ENCODE measurements around the gene CAMTA1. TPM values are rescaled to one million over a fixed set of nuclear protein-coding genes. Genes with fewer than 3 reads are reported as not detected.

Gene CAMTA1
- total RNA-seq, 1 donor from 2014 or later: 160 TPM

- H3K36me3 ChIP-seq: no peaks in the 10 kb centered on the region
- intact Hi-C loops (cut with micrococcal nuclease): no loop called here
- H3K27me3 ChIP-seq (ENCODE audit: low read depth): no peaks in the 10 kb centered on the region
- H3K9me3 ChIP-seq (replicated peaks): no peaks in the 10 kb centered on the region
- DNase-seq: no peak
- H3K27ac ChIP-seq (replicated peaks): no peak overlapping the region
- no peak overlapping the region for H3K4me3 ChIP-seq
- peaks cover 7% of the 10 kb centered on the region for H3K4me1 ChIP-seq
- TF ChIP-seq CTCF (IDR thresholded peaks at IDR 0.05; ENCODE audit: borderline replicate concordance): no peak
Observed at GRCh38 chr1:7503691-7504437, 718.6 kb downstream of the CAMTA1 start.

- no peaks in the 10 kb centered on the region for H3K36me3 ChIP-seq
- no peak overlapping the region for H3K4me3 ChIP-seq
- H3K27ac ChIP-seq (replicated peaks): no peak overlapping the region
- no peaks in the 10 kb centered on the region for H3K27me3 ChIP-seq (ENCODE audit: low read depth)
- TF ChIP-seq CTCF (IDR thresholded peaks at IDR 0.05; ENCODE audit: borderline replicate concordance): no peak
- H3K9me3 ChIP-seq (replicated peaks): no peaks in the 10 kb centered on the region
- H3K4me1 ChIP-seq: peaks cover 12% of the 10 kb centered on the region
- intact Hi-C loops (cut with micrococcal nuclease): no loop called here
- no peak for DNase-seq
Observed at GRCh38 chr1:7504438-7504720, 719.1 kb downstream of the CAMTA1 start.

- no peaks in the 10 kb centered on the region for H3K9me3 ChIP-seq (replicated peaks)
- no peak for DNase-seq
- intact Hi-C loops (cut with micrococcal nuclease): no loop called here
- no peak overlapping the region for H3K4me3 ChIP-seq
- H3K4me1 ChIP-seq: peaks cover 12% of the 10 kb centered on the region
- no peaks in the 10 kb centered on the region for H3K27me3 ChIP-seq (ENCODE audit: low read depth)
- no peak overlapping the region for H3K27ac ChIP-seq (replicated peaks)
- H3K36me3 ChIP-seq: no peaks in the 10 kb centered on the region
- TF ChIP-seq CTCF (IDR thresholded peaks at IDR 0.05; ENCODE audit: borderline replicate concordance): no peak
Observed at GRCh38 chr1:7505094-7505770, 720.0 kb downstream of the CAMTA1 start.

- H3K27ac ChIP-seq (replicated peaks): no peak overlapping the region
- DNase-seq: no peak
- no peaks in the 10 kb centered on the region for H3K36me3 ChIP-seq
- intact Hi-C loops (cut with micrococcal nuclease): no loop called here
- no peak overlapping the region for H3K4me3 ChIP-seq
- no peaks in the 10 kb centered on the region for H3K9me3 ChIP-seq (replicated peaks)
- no peaks in the 10 kb centered on the region for H3K27me3 ChIP-seq (ENCODE audit: low read depth)
- no peak for TF ChIP-seq CTCF (IDR thresholded peaks at IDR 0.05; ENCODE audit: borderline replicate concordance)
- H3K4me1 ChIP-seq: peaks cover 12% of the 10 kb centered on the region
Observed at GRCh38 chr1:7505771-7506453, 720.7 kb downstream of the CAMTA1 start.

- DNase-seq: no peak
- no peak for TF ChIP-seq CTCF (IDR thresholded peaks at IDR 0.05; ENCODE audit: borderline replicate concordance)
- H3K27ac ChIP-seq (replicated peaks): no peak overlapping the region
- H3K36me3 ChIP-seq: no peaks in the 10 kb centered on the region
- peaks cover 12% of the 10 kb centered on the region for H3K4me1 ChIP-seq
- no peaks in the 10 kb centered on the region for H3K27me3 ChIP-seq (ENCODE audit: low read depth)
- H3K9me3 ChIP-seq (replicated peaks): no peaks in the 10 kb centered on the region
- intact Hi-C loops (cut with micrococcal nuclease): no loop called here
- no peak overlapping the region for H3K4me3 ChIP-seq
Observed at GRCh38 chr1:7506454-7507284, 721.4 kb downstream of the CAMTA1 start.

Measured in left ventricle myocardium inferior (tissue), 1 donor.